SK-MEL-5 (cell line): ENCODE data around the gene PIP5K1B. TPM values are rescaled to one million over a fixed set of nuclear protein-coding genes. Genes with fewer than 3 reads are reported as not detected.

Source experiments
- DNase-seq: peaks from one replicate; pipeline ENCODE4 v3.0.0-alpha.2; 2016; ENCODE audit warnings: low read depth, low spot score
- in situ Hi-C: cut with HindIII; loops from 2 replicates; pipeline ENCODE4 v1.10.0; 2016; ENCODE audit warnings: low sequenced_read_pairs, high pct_unique_total_duplicates, low pct_unique_long_range_greater_than_20kb
- total RNA-seq: library from RNA; depleted of rRNA; stranded (reverse); fragments of >200 nt; shearing (Covaris generic); gene quantifications from 2 replicates; pipeline ENCODE4 v1.2.3, GENCODE V29; 2014

PIP5K1B gene
- total RNA-seq, 1 experiment from 2014 or later: 5.0 TPM

- in situ Hi-C loops: no loop called here
These were observed 139.9 kb downstream of the PIP5K1B start for GRCh38 chr9:68844631-68845612.

GRCh38 chr9:68847765-68848164, 142.7 kb downstream of the PIP5K1B start:
- in situ Hi-C loops: no loop called here
- no peak for DNase-seq

More at GRCh38 chr9:68844631-68845612, 139.9 kb downstream of the PIP5K1B start:
- DNase-seq: peak; percentile 80

GRCh38 chr9:68851657-68852056, 146.6 kb downstream of the PIP5K1B start:
- peak; percentile 20 for DNase-seq
- in situ Hi-C loops: no loop called here

GRCh38 chr9:68852941-68853340, 147.9 kb downstream of the PIP5K1B start:
- no peak for DNase-seq

GRCh38 chr9:68859347-68859746, 154.3 kb downstream of the PIP5K1B start:
- in situ Hi-C loops: no loop called here
- DNase-seq: no peak

More at GRCh38 chr9:68852941-68853340, 147.9 kb downstream of the PIP5K1B start:
- in situ Hi-C loops: no loop called here

GRCh38 chr9:68860419-68860818, 155.4 kb downstream of the PIP5K1B start:
- no peak for DNase-seq
- in situ Hi-C loops: no loop called here

GRCh38 chr9:68861436-68861835, 156.4 kb downstream of the PIP5K1B start:
- in situ Hi-C loops: no loop called here

GRCh38 chr9:68867066-68867465, 162.0 kb downstream of the PIP5K1B start:
- in situ Hi-C loops: no loop called here
- no peak for DNase-seq

More at GRCh38 chr9:68861436-68861835, 156.4 kb downstream of the PIP5K1B start:
- no peak for DNase-seq

GRCh38 chr9:68869022-68869421, 164.0 kb downstream of the PIP5K1B start:
- in situ Hi-C loops: no loop called here
- DNase-seq: peak; percentile 34

GRCh38 chr9:68870086-68870485, 165.0 kb downstream of the PIP5K1B start:
- no peak for DNase-seq
- in situ Hi-C loops: no loop called here

GRCh38 chr9:68871236-68871635, 166.2 kb downstream of the PIP5K1B start:
- in situ Hi-C loops: no loop called here
- no peak for DNase-seq

- peak; percentile 78 for DNase-seq
- in situ Hi-C loops: no loop called here
These were observed 167.0 kb downstream of the PIP5K1B start for GRCh38 chr9:68872026-68872501.

- in situ Hi-C loops: no loop called here
- no peak for DNase-seq
These were observed 168.1 kb downstream of the PIP5K1B start for GRCh38 chr9:68873179-68873578.

GRCh38 chr9:68876273-68876672, 171.2 kb downstream of the PIP5K1B start:
- DNase-seq: peak; percentile 84
- in situ Hi-C loops: no loop called here

GRCh38 chr9:68876681-68877080, 171.6 kb downstream of the PIP5K1B start:
- in situ Hi-C loops: no loop called here
- peak; percentile 47 for DNase-seq

- in situ Hi-C loops: no loop called here
- peak; percentile 92 for DNase-seq
These were observed 172.2 kb downstream of the PIP5K1B start for GRCh38 chr9:68877219-68877618.

- no peak for DNase-seq
- in situ Hi-C loops: no loop called here
These were observed 173.4 kb downstream of the PIP5K1B start for GRCh38 chr9:68878450-68878849.

- in situ Hi-C loops: no loop called here
- DNase-seq: no peak
These were observed 178.2 kb downstream of the PIP5K1B start for GRCh38 chr9:68883224-68883623.

GRCh38 chr9:68887232-68887631, 182.2 kb downstream of the PIP5K1B start:
- DNase-seq: no peak
- in situ Hi-C loops: no loop called here
